Endothelial cell (in vitro differentiated cells): Measurements from ENCODE around the gene MYL10. TPM values are rescaled to one million over a fixed set of nuclear protein-coding genes. Genes with fewer than 3 reads are reported as not detected.

Experiments
- DNase-seq: peaks from one replicate; pipeline ENCODE4 v3.0.0; 2021; ENCODE audit warnings: low spot score
- H3K27ac Mint-ChIP-seq: one replicate; pipeline ENCODE4 v1.8.0; 2021; ENCODE audit warnings: mixed read lengths, inconsistent platforms; ENCODE audit not compliant: unreplicated experiment
- H3K27me3 Mint-ChIP-seq: one replicate; pipeline ENCODE4 v1.8.0; 2021; ENCODE audit warnings: mild to moderate bottlenecking, moderate library complexity, mixed read lengths, inconsistent platforms; ENCODE audit not compliant: unreplicated experiment
- H3K36me3 Mint-ChIP-seq: one replicate; pipeline ENCODE4 v1.8.0; 2021; ENCODE audit warnings: mild to moderate bottlenecking, low read depth, mixed read lengths, inconsistent platforms; ENCODE audit not compliant: unreplicated experiment
- H3K4me1 Mint-ChIP-seq: one replicate; pipeline ENCODE4 v1.8.0; 2021; ENCODE audit warnings: mild to moderate bottlenecking, mixed read lengths, inconsistent platforms; ENCODE audit not compliant: unreplicated experiment
- H3K4me3 Mint-ChIP-seq: one replicate; pipeline ENCODE4 v1.8.0; 2021; ENCODE audit warnings: mild to moderate bottlenecking, mixed read lengths, inconsistent platforms; ENCODE audit not compliant: unreplicated experiment
- H3K9me3 Mint-ChIP-seq: one replicate; pipeline ENCODE4 v1.8.0; 2021; ENCODE audit warnings: mixed read lengths, inconsistent platforms; ENCODE audit not compliant: unreplicated experiment
- CTCF ChIP-seq: fragments of 200-600 bp; sonication (generic); IDR thresholded peaks from one replicate; pipeline ENCODE4 v1.5.0; 2021; ENCODE audit warnings: antibody characterized with exemption; ENCODE audit not compliant: unreplicated experiment
- total RNA-seq: library from RNA; stranded (reverse); fragmentation: NEBNext Ultra II Directional; extraction: Animal tissue kit (Norgen Biotek cat#: 25700); gene quantifications from one replicate; pipeline ENCODE4 v1.2.1, GENCODE V29; 2021; ENCODE audit not compliant: unreplicated experiment

MYL10 gene
- total RNA-seq, 1 donor from 2014 or later, result not detected

GRCh38 chr7:101594790-101595189 is 34.3 kb downstream of the MYL10 start:
- Mint-ChIP-seq H3K27me3 (peaks cover 4% of the 10 kb centered on the region), H3K4me1 (no peaks in the 10 kb centered on the region), H3K4me3 (no peak overlapping the region), H3K36me3 (no peaks in the 10 kb centered on the region), H3K9me3 (no peaks in the 10 kb centered on the region), H3K27ac (no peak overlapping the region)
- no peak for TF ChIP-seq CTCF
- no peak for DNase-seq

GRCh38 chr7:101593556-101593955 is 35.5 kb downstream of the MYL10 start:
- H3K27me3 Mint-ChIP-seq, result peaks cover 5% of the 10 kb centered on the region
- no peaks in the 10 kb centered on the region for H3K9me3 Mint-ChIP-seq
- no peak for TF ChIP-seq CTCF
- no peaks in the 10 kb centered on the region for H3K36me3 Mint-ChIP-seq
- H3K4me3 Mint-ChIP-seq, result no peak overlapping the region
- H3K4me1 Mint-ChIP-seq, result no peaks in the 10 kb centered on the region
- no peak overlapping the region for H3K27ac Mint-ChIP-seq
- DNase-seq, result no peak

- no peak overlapping the region for H3K4me3 Mint-ChIP-seq
- peaks cover 5% of the 10 kb centered on the region for H3K27me3 Mint-ChIP-seq
- H3K36me3 Mint-ChIP-seq, result no peaks in the 10 kb centered on the region
- H3K4me1 Mint-ChIP-seq, result peaks cover 8% of the 10 kb centered on the region
- H3K27ac Mint-ChIP-seq, result no peak overlapping the region
- no peaks in the 10 kb centered on the region for H3K9me3 Mint-ChIP-seq
- no peak for DNase-seq
- no peak for TF ChIP-seq CTCF
These were observed 37.6 kb downstream of the MYL10 start for GRCh38 chr7:101591504-101591903.

- Mint-ChIP-seq H3K27me3 (peaks cover 5% of the 10 kb centered on the region), H3K27ac (no peak overlapping the region), H3K9me3 (no peaks in the 10 kb centered on the region), H3K4me1 (peaks cover 8% of the 10 kb centered on the region), H3K4me3 (no peak overlapping the region), H3K36me3 (no peaks in the 10 kb centered on the region)
- no peak for DNase-seq
- no peak for TF ChIP-seq CTCF
These were observed 38.2 kb downstream of the MYL10 start for GRCh38 chr7:101590663-101591435.

GRCh38 chr7:101589976-101590662 is 39.0 kb downstream of the MYL10 start:
- Mint-ChIP-seq H3K27me3 (peaks cover 5% of the 10 kb centered on the region), H3K4me3 (no peak overlapping the region), H3K36me3 (no peaks in the 10 kb centered on the region), H3K4me1 (peaks cover 8% of the 10 kb centered on the region), H3K27ac (no peak overlapping the region), H3K9me3 (no peaks in the 10 kb centered on the region)
- DNase-seq, result no peak
- no peak for TF ChIP-seq CTCF
